Measurements from ENCODE around the gene WDCP.

- TF ChIP-seq POLR2A (IDR thresholded peaks at IDR 0.05) (no peak), POLR2AphosphoS5 (IDR thresholded peaks at IDR 0.05) (no peak), CTCF (IDR thresholded peaks at IDR 0.05) (no peak)
Observed at GRCh38 chr2:24012521-24013188, 34.5 kb downstream of the WDCP start.
